ENCODE results near the gene KRTAP10-11.

The KRTAP10-11 gene

DNA sequence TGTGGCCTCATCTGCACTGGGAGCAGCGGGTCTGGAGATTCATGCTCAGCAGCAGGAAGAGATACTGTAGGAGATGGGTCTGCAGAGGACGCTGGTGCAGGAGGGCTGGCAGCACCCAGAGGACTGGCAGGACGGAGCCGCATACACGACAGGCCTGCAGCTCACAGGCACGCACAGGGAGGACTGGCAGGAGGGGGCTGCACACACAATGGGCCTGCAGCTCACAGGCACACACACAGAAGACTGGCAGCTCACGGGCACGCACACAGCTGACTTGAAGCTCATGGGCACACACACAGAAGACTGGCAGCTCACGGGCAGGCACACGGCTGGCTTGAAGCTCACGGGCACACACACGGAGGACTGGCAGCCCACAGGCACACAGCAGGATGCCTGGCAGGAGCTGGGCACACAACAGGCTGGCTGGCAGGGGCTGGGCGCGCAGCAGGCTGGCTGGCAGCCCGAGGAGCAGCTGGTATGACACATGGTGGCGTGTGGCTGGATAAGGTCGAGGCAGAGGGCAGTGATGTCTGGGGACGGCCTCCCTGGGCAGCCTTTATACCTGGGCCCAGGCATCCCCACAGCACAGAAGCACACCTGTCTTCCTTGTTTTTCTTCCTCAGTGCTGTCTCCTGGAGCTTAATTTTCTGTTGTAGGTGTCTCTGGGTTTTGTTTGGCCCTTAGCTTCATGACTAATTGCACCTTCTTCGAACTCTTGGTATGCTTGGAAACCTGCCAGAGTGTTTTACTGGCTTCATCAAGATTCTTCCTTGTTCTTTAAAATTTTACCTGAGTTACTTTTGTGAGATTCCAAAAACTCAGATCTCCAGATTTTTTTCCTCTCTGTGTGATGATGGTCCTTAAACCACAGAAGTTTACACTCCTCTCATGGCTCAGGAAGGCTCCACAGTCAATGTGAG is 20.4 kb downstream of the KRTAP10-11 start, which contains the start of gene KRTAP12-2:
Gene KRTAP12-2 (minus strand): TSS at position 527 of the 920 bp plus-strand sequence. CDS start 41 bp downstream, at position 486.
- no peak for DNase-seq (ENCODE audit: low read depth)
- no peak within 1 kb of the TSS for H3K4me3 ChIP-seq (ENCODE audit: low read depth, low read length)
- TF ChIP-seq, protein P1, sequence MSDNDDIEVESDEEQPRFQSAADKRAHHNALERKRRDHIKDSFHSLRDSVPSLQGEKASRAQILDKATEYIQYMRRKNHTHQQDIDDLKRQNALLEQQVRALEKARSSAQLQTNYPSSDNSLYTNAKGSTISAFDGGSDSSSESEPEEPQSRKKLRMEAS (IDR thresholded peaks at IDR 0.05; ENCODE audit: low read depth, low read length), result no peak
- no peak for TF ChIP-seq MYC (IDR thresholded peaks at IDR 0.05; ENCODE audit: low read depth, low read length)

DNA sequence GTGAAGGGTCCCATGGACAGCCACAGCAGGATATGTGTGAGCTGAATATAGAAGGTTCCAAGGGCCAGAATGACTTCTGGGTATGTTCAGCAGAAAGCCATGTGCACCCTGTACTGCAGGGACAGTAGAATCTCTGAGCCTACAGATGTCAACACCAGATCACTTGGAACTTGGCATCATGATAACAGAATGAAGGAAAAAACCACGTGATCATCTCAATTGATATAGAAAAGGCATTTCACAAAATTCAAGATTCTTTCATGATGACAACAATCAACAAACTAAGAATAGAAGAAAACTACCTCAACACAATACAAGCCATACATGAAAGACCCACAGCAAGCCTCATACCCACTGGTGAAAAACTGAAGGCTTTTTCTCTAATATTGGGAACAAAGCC is 21.4 kb downstream of the KRTAP10-11 start:
- DNase-seq (ENCODE audit: low read depth), result no peak
- no peak for TF ChIP-seq POLR2A (IDR thresholded peaks at IDR 0.05; ENCODE audit: extremely low read depth, insufficient read length)
- no peak for TF ChIP-seq MYC (IDR thresholded peaks at IDR 0.05; ENCODE audit: low read depth, low read length)
- TF ChIP-seq, protein P1 (IDR thresholded peaks at IDR 0.05; ENCODE audit: low read depth, low read length), result no peak
- TF ChIP-seq, protein P2, sequence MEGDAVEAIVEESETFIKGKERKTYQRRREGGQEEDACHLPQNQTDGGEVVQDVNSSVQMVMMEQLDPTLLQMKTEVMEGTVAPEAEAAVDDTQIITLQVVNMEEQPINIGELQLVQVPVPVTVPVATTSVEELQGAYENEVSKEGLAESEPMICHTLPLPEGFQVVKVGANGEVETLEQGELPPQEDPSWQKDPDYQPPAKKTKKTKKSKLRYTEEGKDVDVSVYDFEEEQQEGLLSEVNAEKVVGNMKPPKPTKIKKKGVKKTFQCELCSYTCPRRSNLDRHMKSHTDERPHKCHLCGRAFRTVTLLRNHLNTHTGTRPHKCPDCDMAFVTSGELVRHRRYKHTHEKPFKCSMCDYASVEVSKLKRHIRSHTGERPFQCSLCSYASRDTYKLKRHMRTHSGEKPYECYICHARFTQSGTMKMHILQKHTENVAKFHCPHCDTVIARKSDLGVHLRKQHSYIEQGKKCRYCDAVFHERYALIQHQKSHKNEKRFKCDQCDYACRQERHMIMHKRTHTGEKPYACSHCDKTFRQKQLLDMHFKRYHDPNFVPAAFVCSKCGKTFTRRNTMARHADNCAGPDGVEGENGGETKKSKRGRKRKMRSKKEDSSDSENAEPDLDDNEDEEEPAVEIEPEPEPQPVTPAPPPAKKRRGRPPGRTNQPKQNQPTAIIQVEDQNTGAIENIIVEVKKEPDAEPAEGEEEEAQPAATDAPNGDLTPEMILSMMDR (IDR thresholded peaks at IDR 0.05; ENCODE audit: low read depth, low read length), result no peak
- H3K4me3 ChIP-seq (ENCODE audit: low read depth, low read length), result no peak overlapping the region

DNA sequence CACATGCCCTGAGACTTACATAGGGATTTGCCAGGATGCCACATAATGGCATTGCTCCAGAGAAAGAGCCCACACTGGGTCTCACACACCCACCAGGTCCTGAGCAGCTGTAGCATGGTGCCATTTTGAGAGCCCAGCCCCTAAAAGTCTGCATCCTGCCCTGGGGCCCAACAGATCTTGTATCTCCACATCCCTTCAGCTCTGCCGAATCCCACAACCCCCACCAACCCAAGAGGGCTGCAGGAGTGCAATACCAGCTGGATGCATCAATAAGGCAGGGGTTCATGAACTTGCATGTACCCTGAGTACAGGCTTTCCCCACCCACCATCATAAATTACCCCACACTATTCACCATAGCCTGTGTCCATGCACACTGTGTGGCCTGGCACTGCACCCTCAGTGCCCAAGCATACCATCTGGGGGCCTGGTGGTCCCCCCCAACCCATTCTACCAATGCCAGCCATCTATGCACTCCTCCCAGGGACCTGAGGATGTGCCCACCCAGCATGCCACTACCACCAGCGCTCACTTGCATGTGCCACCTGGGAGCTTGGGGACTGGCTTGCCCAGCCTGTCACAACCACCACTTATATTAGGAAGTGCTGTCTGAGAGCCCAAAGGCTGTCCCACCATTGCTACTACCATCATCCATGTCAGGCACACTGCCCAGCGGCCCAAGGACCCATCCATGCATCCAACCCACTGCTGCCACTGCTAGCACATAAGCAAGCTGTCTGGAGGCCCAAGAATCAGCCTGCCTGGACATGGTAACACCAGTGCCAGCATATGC is 24.6 kb downstream of the KRTAP10-11 start:
- no peak overlapping the region for H3K4me3 ChIP-seq (ENCODE audit: low read depth, low read length)
- DNase-seq (ENCODE audit: low read depth), result no peak
- TF ChIP-seq, protein P2 (IDR thresholded peaks at IDR 0.05; ENCODE audit: low read depth, low read length), result no peak
- TF ChIP-seq, protein P1 (IDR thresholded peaks at IDR 0.05; ENCODE audit: low read depth, low read length), result no peak
- TF ChIP-seq POLR2A (IDR thresholded peaks at IDR 0.05; ENCODE audit: extremely low read depth, insufficient read length), result no peak
- no peak for TF ChIP-seq MYC (IDR thresholded peaks at IDR 0.05; ENCODE audit: low read depth, low read length)

DNA sequence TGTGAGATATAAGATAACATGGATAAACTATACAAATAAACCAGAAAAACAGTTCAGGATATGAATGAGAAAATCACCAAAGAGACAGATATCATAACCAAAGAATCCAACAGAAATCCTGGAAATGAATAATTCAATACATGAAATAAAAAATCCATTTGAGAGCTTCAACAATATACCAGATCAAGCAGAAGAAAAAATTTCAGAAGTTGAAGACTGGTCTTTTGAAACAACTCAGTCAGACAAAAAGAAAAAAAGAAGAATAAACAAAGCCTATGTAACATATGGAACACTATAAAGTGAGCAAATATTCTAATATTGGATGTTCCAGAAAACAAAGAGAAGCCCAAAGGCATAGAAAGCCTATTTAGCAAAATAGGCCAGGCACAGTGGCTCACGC is 25.7 kb downstream of the KRTAP10-11 start:
- no peak for DNase-seq (ENCODE audit: low read depth)
- no peak overlapping the region for H3K4me3 ChIP-seq (ENCODE audit: low read depth, low read length)
- no peak for TF ChIP-seq MYC (IDR thresholded peaks at IDR 0.05; ENCODE audit: low read depth, low read length)
- TF ChIP-seq POLR2A (IDR thresholded peaks at IDR 0.05; ENCODE audit: extremely low read depth, insufficient read length), result no peak
- TF ChIP-seq, protein P2 (IDR thresholded peaks at IDR 0.05; ENCODE audit: low read depth, low read length), result no peak
- TF ChIP-seq, protein P1 (IDR thresholded peaks at IDR 0.05; ENCODE audit: low read depth, low read length), result no peak

DNA sequence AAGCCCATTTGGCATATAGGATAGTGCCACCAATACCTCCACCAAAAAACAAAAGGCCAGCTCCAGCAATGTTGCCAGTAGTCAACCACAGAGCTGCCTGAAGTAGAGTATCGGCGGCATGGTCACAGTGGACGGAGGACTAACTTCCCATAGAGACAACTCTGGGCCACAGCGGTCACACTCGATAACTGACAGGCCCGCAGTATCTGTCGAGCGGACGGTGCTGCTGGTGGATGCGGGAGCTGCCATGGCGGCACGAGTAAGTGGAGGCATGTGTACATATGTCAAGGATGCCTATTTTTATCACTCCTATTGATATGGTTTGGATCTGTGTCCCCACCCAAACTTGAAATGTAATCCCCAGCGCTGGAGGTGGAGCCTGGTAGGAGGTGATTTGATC is 31.7 kb downstream of the KRTAP10-11 start:
- DNase-seq (ENCODE audit: low read depth), result no peak
- no peak overlapping the region for H3K4me3 ChIP-seq (ENCODE audit: low read depth, low read length)
- TF ChIP-seq MYC (IDR thresholded peaks at IDR 0.05; ENCODE audit: low read depth, low read length) (no peak), POLR2A (IDR thresholded peaks at IDR 0.05; ENCODE audit: extremely low read depth, insufficient read length) (no peak)
- TF ChIP-seq, protein P2 (IDR thresholded peaks at IDR 0.05; ENCODE audit: low read depth, low read length), result no peak
- TF ChIP-seq, protein P1 (IDR thresholded peaks at IDR 0.05; ENCODE audit: low read depth, low read length), result no peak
